IMR-90 (cell line): Measurements from ENCODE around the gene LYZL6.

Experiments used
- CEBPB ChIP-seq: IDR thresholded peaks from 2 replicates; pipeline ENCODE4 v1.6.1; 2012; ENCODE audit warnings: low read depth, low read length, improper control_type of control experiment
- FOS ChIP-seq: fragments of 150-350 bp; IDR thresholded peaks from 2 replicates; pipeline ENCODE4 v1.6.1; 2016; ENCODE audit warnings: low read depth, low read length
- MAFK ChIP-seq: IDR thresholded peaks from 2 replicates; pipeline ENCODE4 v1.6.1; 2012; ENCODE audit warnings: low read depth, low read length, improper control_type of control experiment
- MAZ ChIP-seq: IDR thresholded peaks from 2 replicates; pipeline ENCODE4 v1.6.1; 2012; ENCODE audit warnings: low read depth, mild to moderate bottlenecking, low read length, improper control_type of control experiment, moderate library complexity, borderline replicate concordance
- MXI1 ChIP-seq: IDR thresholded peaks from 2 replicates; pipeline ENCODE4 v1.6.1; 2012; ENCODE audit warnings: low read depth, mild to moderate bottlenecking, low read length, moderate library complexity, borderline replicate concordance
- NFE2L2 ChIP-seq: fragments of 150-350 bp; IDR thresholded peaks from 2 replicates; pipeline ENCODE4 v1.6.1; 2016; ENCODE audit warnings: low read depth, mild to moderate bottlenecking, low read length
- POLR2A ChIP-seq: IDR thresholded peaks from 2 replicates; pipeline ENCODE4 v1.6.1; 2012; ENCODE audit warnings: mild to moderate bottlenecking, low read depth, low read length
- RAD21 ChIP-seq: IDR thresholded peaks from 2 replicates; pipeline ENCODE4 v1.6.1; 2012; ENCODE audit warnings: low read length, improper control_type of control experiment
- RCOR1 ChIP-seq: IDR thresholded peaks from 2 replicates; pipeline ENCODE4 v1.6.1; 2012; ENCODE audit warnings: mild to moderate bottlenecking, low read length, improper control_type of control experiment; ENCODE audit not compliant: insufficient replicate concordance
- RFX5 ChIP-seq: IDR thresholded peaks from 2 replicates; pipeline ENCODE4 v1.8.0; 2012; ENCODE audit warnings: low read depth, mild to moderate bottlenecking, low read length, moderate library complexity
- SMC3 ChIP-seq: fragments of 150-350 bp; IDR thresholded peaks from 2 replicates; pipeline ENCODE4 v1.6.1; 2016; ENCODE audit warnings: low read depth, mild to moderate bottlenecking, antibody characterized with exemption, low read length, moderate library complexity
- TF ChIP-seq, protein P1 (sequence below): conservative IDR thresholded peaks from 2 replicates; pipeline ENCODE4 v1.5.1; 2012; ENCODE audit warnings: mild to moderate bottlenecking, low read depth, low read length, improper control_type of control experiment

DNA sequence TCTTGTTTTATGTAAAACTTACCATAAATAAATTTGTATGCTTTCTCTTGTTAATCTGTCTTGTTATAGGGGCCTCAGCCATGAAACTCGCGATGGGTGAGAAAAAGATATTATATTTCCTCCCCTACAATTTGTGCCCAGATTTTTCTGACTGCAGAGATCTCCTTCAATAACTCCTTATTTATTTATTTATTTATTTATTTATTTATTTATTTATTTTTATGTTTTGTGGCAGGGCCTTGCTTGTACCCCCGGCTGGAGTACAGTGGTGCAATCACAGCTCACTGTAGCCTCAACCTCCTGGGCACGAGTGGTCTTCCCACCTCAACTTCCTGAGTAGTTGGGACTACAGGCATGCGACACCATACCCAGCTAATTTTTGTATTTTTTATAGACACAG is 40.1 kb downstream of the LYZL6 start:
- TF ChIP-seq CEBPB = no peak
- TF ChIP-seq, protein P1, sequence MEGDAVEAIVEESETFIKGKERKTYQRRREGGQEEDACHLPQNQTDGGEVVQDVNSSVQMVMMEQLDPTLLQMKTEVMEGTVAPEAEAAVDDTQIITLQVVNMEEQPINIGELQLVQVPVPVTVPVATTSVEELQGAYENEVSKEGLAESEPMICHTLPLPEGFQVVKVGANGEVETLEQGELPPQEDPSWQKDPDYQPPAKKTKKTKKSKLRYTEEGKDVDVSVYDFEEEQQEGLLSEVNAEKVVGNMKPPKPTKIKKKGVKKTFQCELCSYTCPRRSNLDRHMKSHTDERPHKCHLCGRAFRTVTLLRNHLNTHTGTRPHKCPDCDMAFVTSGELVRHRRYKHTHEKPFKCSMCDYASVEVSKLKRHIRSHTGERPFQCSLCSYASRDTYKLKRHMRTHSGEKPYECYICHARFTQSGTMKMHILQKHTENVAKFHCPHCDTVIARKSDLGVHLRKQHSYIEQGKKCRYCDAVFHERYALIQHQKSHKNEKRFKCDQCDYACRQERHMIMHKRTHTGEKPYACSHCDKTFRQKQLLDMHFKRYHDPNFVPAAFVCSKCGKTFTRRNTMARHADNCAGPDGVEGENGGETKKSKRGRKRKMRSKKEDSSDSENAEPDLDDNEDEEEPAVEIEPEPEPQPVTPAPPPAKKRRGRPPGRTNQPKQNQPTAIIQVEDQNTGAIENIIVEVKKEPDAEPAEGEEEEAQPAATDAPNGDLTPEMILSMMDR = no peak
- TF ChIP-seq POLR2A = no peak
- TF ChIP-seq SMC3 = no peak
- TF ChIP-seq MAZ = no peak
- TF ChIP-seq FOS = no peak
- TF ChIP-seq RAD21 = no peak
- TF ChIP-seq MXI1 = no peak
- TF ChIP-seq MAFK = no peak
- no peak for TF ChIP-seq RFX5
- no peak for TF ChIP-seq RCOR1
- TF ChIP-seq NFE2L2 = no peak
